Measurements from ENCODE around the gene CNNM3.
"Not testable (repeated sequence)": the region's sequence is repeated elsewhere in the genome, so short reads cannot be mapped to it uniquely, and the experiment has no call there.

Gene CNNM3

GRCh38 chr2:96800061-96801004, 15.7 kb upstream of the CNNM3 start:
- peak in 1 of 2 experiments; percentile 14 for DNase-seq

- peak; percentile 43 to 46 for DNase-seq
Measured at GRCh38 chr2:96801005-96801785, 14.9 kb upstream of the CNNM3 start.

DNA sequence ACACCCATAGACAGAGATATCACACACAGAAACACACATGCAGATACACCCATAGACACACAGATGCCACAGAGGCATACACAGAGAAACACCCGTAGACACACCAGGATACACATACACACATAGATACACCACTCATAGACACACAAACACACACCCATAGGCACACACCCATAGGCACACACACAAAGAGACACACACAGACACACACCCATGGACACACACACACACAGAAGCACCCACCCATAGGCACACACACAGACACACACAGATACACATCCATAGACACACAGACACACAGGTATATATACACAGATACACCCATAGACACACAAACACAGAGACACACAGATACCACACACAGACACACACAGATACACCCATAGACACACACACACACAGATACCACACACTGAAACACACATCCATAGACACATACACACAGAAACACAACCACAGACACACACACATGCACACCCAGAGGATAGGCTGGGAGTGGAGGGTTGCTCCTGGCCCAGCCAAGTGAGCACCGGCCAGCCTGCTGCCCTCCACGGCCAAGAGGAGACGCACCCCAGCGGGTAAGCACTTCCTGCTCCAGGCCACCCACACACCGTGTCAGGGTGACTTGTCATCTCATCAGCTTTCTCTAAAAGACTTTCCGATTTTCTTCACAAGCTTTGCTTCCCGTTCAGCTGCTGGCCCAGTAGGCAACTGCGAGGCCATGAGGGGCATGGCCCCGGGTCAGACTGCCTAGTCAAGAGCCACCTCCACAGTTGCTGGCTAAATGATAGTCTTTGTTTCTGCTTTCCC, 14.1 kb upstream of the CNNM3 start:
- DNase-seq = no peak

GRCh38 chr2:96802721-96803120, 13.3 kb upstream of the CNNM3 start:
- DNase-seq = no peak

DNA sequence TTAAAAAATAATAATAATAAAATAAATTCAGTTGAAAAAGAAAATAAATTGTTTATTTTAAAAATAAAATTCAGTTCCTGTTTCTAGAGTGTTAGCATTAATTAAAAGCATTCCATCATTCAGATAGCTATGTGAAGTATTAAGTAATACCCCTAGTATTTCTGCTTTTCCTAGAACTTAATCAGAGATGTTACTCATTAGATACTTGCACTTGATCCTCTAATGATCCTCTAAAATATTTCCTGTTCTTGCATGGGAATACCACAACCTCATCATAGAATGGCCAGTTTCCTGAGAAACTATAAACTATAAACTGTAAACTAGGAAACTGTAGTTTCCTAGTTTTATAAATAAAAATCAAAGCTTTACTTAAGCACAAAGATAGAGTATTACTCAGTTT, 11.1 kb upstream of the CNNM3 start:
- no peak for DNase-seq

GRCh38 chr2:96805946-96806345, 10.1 kb upstream of the CNNM3 start:
- not testable (repeated sequence) for DNase-seq

DNA sequence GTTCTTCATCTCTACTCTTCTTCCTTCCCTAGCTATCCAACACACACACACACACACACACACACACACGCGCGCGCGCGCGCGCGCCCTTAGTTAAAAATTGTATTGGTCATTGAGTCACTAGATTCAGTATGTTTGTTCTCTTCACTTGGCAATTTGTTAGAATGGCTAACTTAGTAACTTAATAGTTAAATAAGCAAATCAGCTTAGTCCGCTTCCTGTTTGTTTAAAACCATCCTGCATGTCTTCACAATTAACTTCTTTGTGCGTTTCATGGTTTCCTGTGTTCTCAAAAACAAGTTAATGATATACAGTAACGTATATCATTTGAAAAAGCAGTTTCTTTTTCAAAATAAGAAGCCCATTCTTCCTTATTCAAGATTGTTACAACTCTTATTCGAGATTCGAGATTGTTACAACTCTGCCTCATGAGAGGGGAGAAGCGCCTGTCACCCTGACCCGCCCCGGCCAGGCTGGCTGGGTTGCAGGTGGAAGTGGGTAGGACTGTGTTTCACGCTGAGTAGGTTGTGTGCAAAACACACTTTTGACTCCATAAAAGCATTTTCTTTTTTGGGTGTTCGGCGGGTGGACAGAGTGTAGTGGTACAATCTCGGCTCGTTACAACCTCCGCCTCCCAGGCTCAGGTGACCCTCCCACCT, 9.5 kb upstream of the CNNM3 start:
- no peak for DNase-seq

DNA sequence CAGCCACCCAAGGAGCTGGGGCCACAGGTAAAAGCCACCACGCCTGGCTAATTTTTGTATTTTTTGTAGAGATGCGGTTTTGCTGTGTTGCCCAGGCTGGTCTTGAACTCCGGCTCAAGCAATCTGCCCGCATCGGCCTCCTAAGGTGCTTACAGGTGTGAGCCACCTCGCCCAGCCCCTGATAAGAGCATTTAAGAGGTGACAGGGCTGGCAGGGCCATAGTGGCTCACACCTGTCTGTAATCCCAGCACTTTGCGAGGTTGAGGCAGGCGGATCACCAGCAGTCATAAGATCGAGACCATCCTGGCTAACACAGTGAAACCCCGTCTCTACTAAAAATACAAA, 9.0 kb upstream of the CNNM3 start:
- no peak for DNase-seq

- no peak for DNase-seq
Measured at GRCh38 chr2:96808176-96808837, 7.8 kb upstream of the CNNM3 start.

DNA sequence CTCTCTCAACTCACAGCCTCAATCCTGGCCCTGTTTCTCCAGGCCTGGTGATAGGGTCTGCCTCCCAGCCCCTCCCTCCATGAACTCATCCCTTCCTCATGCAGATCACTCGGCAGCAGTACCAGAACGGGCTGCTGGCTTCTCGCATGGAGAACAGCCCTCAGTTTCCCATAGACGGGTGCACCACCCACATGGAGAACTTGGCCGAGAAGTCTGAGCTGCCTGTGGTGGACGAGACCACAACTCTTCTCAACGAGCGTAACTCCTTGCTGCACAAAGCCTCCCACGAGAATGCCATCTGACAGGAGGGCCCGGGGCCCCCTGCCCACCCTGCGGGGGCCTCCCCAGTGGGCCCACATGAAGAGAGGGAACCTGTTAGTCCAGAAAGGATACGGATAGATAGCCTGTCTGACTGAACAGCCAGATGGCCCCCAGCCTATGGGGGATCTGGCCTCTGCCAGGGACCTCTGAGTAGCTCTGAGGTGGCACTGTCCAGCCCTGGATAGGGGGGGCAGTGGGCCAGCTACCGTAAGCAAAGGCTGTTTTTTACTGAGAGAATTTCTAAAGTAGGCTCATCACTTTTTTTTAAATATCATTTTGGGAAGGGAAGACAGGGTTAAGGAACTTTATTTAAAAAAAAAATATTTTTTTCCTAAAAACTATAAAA, 6.7 kb upstream of the CNNM3 start:
- DNase-seq = no peak

DNA sequence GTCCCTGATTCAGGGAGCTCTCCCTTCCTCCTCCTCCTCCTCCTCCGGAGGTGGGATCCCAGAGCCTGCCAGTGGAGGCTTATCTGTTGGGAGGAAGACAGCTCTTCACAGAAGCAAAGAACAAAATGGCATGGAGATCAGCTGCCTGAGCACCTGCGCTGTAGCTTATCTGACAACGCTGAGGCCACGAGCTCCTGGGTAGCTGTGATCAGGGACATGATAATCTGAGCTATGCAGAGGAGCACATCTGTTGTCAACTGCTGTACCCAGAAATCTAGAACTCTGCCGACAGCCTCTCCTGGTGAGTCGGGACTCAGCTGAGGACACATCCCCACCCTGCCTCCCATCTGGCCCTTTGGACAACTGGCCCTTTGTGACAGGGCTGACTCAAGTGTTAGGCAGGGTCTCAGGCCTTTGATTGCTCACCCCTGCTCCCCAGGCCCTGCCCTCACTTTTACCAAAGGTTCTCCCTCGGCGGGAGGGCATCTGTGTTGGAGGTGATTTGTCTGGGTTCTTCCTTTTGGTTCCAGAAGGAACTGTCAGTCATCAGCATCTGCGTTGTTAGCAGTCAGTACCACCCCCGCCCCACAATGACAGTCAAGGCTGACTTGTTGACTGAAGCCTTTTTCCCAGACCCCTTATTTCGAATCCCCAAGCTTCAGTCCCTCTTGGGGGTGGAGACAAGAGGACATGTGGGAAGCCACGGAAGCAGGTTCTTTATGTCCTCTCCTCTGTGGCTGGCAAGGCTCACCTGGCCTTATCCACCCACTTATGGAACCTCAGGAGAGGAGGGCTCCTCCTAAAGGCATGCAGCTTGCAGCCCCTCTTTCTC, 5.9 kb upstream of the CNNM3 start:
- DNase-seq = no peak

- no peak for DNase-seq
Measured at GRCh38 chr2:96810783-96811192, 5.3 kb upstream of the CNNM3 start.

GRCh38 chr2:96811917-96812316, 4.2 kb upstream of the CNNM3 start:
- DNase-seq = no peak

GRCh38 chr2:96813656-96814055, 2.4 kb upstream of the CNNM3 start:
- no peak for DNase-seq

- DNase-seq = peak; percentile 36 to 61
Measured at GRCh38 chr2:96815326-96816126, 542 bp upstream of the CNNM3 start.

- DNase-seq = peak; percentile 5 to 8
Measured at GRCh38 chr2:96816836-96817702, 1.0 kb downstream of the CNNM3 start.

GRCh38 chr2:96817882-96818281, 1.8 kb downstream of the CNNM3 start:
- DNase-seq = no peak

DNA sequence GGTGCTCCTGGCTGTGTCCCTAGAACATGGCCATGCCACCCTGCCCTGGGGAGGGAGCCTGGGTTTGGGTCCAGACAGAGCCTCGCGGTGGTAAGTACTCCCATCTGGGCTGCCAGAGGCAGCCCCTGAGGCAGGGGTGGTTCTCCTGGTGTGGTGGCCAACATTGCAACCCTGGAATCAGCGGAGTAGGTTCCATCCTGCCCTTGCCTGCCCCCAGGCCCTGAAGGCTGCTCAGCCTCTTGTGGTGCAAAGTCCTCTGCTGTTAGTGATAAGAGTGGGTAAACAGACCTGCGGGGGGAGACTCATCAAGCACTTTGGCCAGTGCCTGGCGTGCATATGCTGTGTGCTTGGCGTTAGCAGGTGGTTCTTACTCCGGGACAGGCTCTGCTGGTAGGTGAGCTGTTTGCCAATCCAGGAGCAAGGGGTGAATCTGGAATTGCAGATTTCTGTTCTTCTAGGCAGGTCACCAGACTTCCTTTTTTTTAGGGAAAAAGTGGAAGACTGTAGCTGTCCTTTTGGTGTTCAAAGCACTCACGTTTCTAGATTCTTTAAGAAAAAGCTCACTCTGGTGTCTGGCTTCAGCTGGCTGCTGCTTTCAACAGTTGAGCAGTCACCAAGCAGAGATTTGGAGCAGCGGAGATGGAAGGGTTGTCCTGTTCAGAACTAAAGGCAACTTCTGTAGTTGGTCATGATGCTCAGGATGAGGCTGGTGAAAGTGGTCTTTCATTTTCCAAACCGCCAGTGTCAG, 3.2 kb downstream of the CNNM3 start:
- no peak for DNase-seq
